ENCODE data around the gene NTRK2.

DNA sequence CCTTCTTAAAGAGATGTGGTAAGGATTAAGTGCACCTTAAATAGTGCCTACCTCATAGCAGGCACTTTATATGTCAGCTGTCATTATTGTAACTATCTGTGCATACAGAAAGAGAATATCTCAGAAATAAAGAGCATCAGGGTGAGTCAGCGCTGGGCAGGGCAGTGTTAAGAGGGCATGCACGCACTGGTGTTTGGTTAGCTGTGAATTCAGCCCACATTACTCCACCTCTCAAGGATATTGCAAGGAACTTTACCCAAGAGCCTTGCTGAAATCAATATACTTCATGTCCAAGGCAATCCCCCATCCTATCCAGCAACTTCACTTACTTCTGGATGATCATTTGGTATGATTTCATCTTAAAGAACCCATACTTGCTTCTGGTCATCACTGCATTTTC, 300.9 kb downstream of the NTRK2 start:
- TF ChIP-seq, protein P1, sequence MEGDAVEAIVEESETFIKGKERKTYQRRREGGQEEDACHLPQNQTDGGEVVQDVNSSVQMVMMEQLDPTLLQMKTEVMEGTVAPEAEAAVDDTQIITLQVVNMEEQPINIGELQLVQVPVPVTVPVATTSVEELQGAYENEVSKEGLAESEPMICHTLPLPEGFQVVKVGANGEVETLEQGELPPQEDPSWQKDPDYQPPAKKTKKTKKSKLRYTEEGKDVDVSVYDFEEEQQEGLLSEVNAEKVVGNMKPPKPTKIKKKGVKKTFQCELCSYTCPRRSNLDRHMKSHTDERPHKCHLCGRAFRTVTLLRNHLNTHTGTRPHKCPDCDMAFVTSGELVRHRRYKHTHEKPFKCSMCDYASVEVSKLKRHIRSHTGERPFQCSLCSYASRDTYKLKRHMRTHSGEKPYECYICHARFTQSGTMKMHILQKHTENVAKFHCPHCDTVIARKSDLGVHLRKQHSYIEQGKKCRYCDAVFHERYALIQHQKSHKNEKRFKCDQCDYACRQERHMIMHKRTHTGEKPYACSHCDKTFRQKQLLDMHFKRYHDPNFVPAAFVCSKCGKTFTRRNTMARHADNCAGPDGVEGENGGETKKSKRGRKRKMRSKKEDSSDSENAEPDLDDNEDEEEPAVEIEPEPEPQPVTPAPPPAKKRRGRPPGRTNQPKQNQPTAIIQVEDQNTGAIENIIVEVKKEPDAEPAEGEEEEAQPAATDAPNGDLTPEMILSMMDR (conservative IDR thresholded peaks at IDR 0.05; ENCODE audit: low read length): no peak
- TF ChIP-seq EZH2phosphoT487 (IDR thresholded peaks at IDR 0.05; ENCODE audit: borderline replicate concordance, low read depth, low read length): no peak

Measured in OCI-LY7 (cell line).